Transverse colon (tissue), 3 donors: Measurements from ENCODE around the gene ARPC1B.

Source experiments
- EP300 ChIP-seq: sonication (generic); formaldehyde crosslinking; IDR thresholded peaks from one replicate; pipeline ENCODE4 v1.6.1; 2017; ENCODE audit warnings: antibody characterized with exemption, low read depth
- POLR2A ChIP-seq: fragments of 450-650 bp; IDR thresholded peaks from one replicate; pipeline ENCODE4 v1.6.1; 2016; ENCODE audit warnings: antibody characterized with exemption, mild to moderate bottlenecking, moderate library complexity
- TF ChIP-seq, protein P1 (sequence below), 5 experiments: fragments of 200-600 bp in 3 of 5; fragments of 450-650 bp in 2 of 5; sonication (generic) in 3 of 5; IDR thresholded peaks; 1 replicate in 2 of 5; 2 replicates in 3 of 5; pipeline ENCODE4 v1.5.1; 2016 to 2017; ENCODE audit warnings: antibody characterized with exemption in 5 of 5, inconsistent platforms in 3 of 5, mild to moderate bottlenecking in 2 of 5, moderate library complexity in 1 of 5

GRCh38 chr7:99340659-99341058, 33.9 kb upstream of the ARPC1B start:
- TF ChIP-seq, protein P1, sequence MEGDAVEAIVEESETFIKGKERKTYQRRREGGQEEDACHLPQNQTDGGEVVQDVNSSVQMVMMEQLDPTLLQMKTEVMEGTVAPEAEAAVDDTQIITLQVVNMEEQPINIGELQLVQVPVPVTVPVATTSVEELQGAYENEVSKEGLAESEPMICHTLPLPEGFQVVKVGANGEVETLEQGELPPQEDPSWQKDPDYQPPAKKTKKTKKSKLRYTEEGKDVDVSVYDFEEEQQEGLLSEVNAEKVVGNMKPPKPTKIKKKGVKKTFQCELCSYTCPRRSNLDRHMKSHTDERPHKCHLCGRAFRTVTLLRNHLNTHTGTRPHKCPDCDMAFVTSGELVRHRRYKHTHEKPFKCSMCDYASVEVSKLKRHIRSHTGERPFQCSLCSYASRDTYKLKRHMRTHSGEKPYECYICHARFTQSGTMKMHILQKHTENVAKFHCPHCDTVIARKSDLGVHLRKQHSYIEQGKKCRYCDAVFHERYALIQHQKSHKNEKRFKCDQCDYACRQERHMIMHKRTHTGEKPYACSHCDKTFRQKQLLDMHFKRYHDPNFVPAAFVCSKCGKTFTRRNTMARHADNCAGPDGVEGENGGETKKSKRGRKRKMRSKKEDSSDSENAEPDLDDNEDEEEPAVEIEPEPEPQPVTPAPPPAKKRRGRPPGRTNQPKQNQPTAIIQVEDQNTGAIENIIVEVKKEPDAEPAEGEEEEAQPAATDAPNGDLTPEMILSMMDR (IDR thresholded peaks at IDR 0.05) = no peak
- TF ChIP-seq POLR2A = no peak
- TF ChIP-seq EP300 = no peak
